KMS-11 (cell line): Measurements from ENCODE around the gene PARD6G.

Experiments
- H2AFZ ChIP-seq: fragments of 200-600 bp; sonication (generic); 2 replicates; pipeline ENCODE4 v1.6.1; 2016; ENCODE audit warnings: antibody characterized with exemption, mixed run types, low read depth
- H3K27ac ChIP-seq: fragments of 200-600 bp; sonication (generic); 2 replicates; pipeline ENCODE4 v1.6.1; 2016; ENCODE audit warnings: mild to moderate bottlenecking, mixed run types
- H3K27me3 ChIP-seq: fragments of 200-600 bp; sonication (generic); 2 replicates; pipeline ENCODE4 v1.6.1; 2017; ENCODE audit warnings: mild to moderate bottlenecking, low read depth, mixed run types, moderate library complexity; ENCODE audit not compliant: insufficient read depth
- H3K36me3 ChIP-seq: fragments of 200-600 bp; sonication (generic); 2 replicates; pipeline ENCODE4 v1.6.1; 2017; ENCODE audit warnings: mild to moderate bottlenecking, mixed run types; ENCODE audit not compliant: insufficient read depth
- H3K4me1 ChIP-seq: fragments of 200-600 bp; sonication (generic); 2 replicates; pipeline ENCODE4 v1.6.1; 2016; ENCODE audit warnings: mild to moderate bottlenecking, low read depth, mixed run types; ENCODE audit not compliant: poor library complexity, severe bottlenecking
- H3K4me2 ChIP-seq: fragments of 200-600 bp; sonication (generic); 2 replicates; pipeline ENCODE4 v1.7.0; 2016; ENCODE audit warnings: mild to moderate bottlenecking, mixed run types
- H3K4me3 ChIP-seq: fragments of 200-600 bp; sonication (generic); IDR thresholded peaks from 2 replicates; pipeline ENCODE4 v1.6.1; 2017; ENCODE audit warnings: low read depth, low read length, mixed read lengths; ENCODE audit not compliant: insufficient read depth
- H3K79me2 ChIP-seq: fragments of 200-600 bp; sonication (generic); 2 replicates; pipeline ENCODE4 v1.6.1; 2016; ENCODE audit warnings: low read depth, mixed run types; ENCODE audit not compliant: insufficient read depth
- H3K9ac ChIP-seq: fragments of 200-600 bp; sonication (generic); 2 replicates; pipeline ENCODE4 v1.6.1; 2016; ENCODE audit warnings: mild to moderate bottlenecking, mixed run types
- H4K20me1 ChIP-seq: fragments of 200-600 bp; sonication (generic); 2 replicates; pipeline ENCODE4 v1.6.1; 2016; ENCODE audit warnings: mild to moderate bottlenecking, mixed run types; ENCODE audit not compliant: insufficient read depth
- CTCF ChIP-seq: fragments of 200-600 bp; sonication (generic); conservative IDR thresholded peaks from 2 replicates; pipeline ENCODE4 v1.6.1; 2017; ENCODE audit warnings: low read depth, mild to moderate bottlenecking, antibody characterized with exemption, low read length, moderate library complexity, mixed read lengths

PARD6G gene

GRCh38 chr18:80210312-80211083 is 36.8 kb downstream of the PARD6G start:
- Histone ChIP-seq H3K79me2 (no peaks in the 10 kb centered on the region), H3K4me2 (no peak overlapping the region), H3K4me1 (no peaks in the 10 kb centered on the region), H4K20me1 (no peaks in the 10 kb centered on the region), H3K27me3 (no peaks in the 10 kb centered on the region), H3K4me3 (no peak overlapping the region), H3K36me3 (no peaks in the 10 kb centered on the region), H2AFZ (no peak overlapping the region), H3K9ac (no peak overlapping the region), H3K27ac (no peak overlapping the region)
- TF ChIP-seq CTCF, result no peak

GRCh38 chr18:80208620-80209019 is 38.7 kb downstream of the PARD6G start:
- Histone ChIP-seq H3K4me1 (no peaks in the 10 kb centered on the region), H3K4me2 (no peak overlapping the region), H3K27ac (no peak overlapping the region), H4K20me1 (no peaks in the 10 kb centered on the region), H3K79me2 (no peaks in the 10 kb centered on the region), H3K4me3 (no peak overlapping the region), H3K36me3 (no peaks in the 10 kb centered on the region), H3K27me3 (no peaks in the 10 kb centered on the region), H3K9ac (no peak overlapping the region), H2AFZ (no peak overlapping the region)
- no peak for TF ChIP-seq CTCF

GRCh38 chr18:80205294-80205693 is 42.0 kb downstream of the PARD6G start:
- H2AFZ ChIP-seq, result no peak overlapping the region
- no peaks in the 10 kb centered on the region for H3K27me3 ChIP-seq
- no peak overlapping the region for H3K4me2 ChIP-seq
- H3K27ac ChIP-seq, result no peak overlapping the region
- H3K4me1 ChIP-seq, result no peaks in the 10 kb centered on the region
- no peak overlapping the region for H3K9ac ChIP-seq
- no peaks in the 10 kb centered on the region for H4K20me1 ChIP-seq
- no peak overlapping the region for H3K4me3 ChIP-seq
- H3K79me2 ChIP-seq, result no peaks in the 10 kb centered on the region
- no peaks in the 10 kb centered on the region for H3K36me3 ChIP-seq
- no peak for TF ChIP-seq CTCF

DNA sequence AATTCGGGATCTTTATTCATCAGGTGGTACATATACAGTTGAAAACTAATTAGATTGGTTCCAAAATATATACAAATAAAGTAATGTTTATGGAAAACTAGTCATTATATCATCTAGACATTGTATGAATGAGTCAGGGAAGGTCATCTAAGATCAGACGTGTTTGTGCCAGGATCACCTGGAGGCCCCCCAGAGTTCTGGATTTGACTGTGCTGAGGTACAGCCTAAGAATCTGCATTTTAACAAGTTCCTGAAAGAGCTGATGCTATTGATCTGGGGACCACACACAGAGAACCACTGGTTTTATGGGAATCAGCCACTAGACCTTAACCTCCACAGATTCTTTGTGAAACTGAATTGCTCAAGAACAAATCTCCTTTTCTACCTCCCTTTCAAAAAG is 43.2 kb downstream of the PARD6G start:
- H3K4me2 ChIP-seq, result no peak overlapping the region
- no peaks in the 10 kb centered on the region for H3K79me2 ChIP-seq
- no peaks in the 10 kb centered on the region for H3K4me1 ChIP-seq
- no peaks in the 10 kb centered on the region for H3K27me3 ChIP-seq
- no peaks in the 10 kb centered on the region for H3K36me3 ChIP-seq
- no peak overlapping the region for H3K9ac ChIP-seq
- H4K20me1 ChIP-seq, result no peaks in the 10 kb centered on the region
- H2AFZ ChIP-seq, result no peak overlapping the region
- no peak overlapping the region for H3K4me3 ChIP-seq
- no peak overlapping the region for H3K27ac ChIP-seq
- TF ChIP-seq CTCF, result no peak
